H1 (cell line): ENCODE results near the gene FKBP2.
A peak's percentile ranks its signal among the peaks of the same experiment; 100 is the strongest.

ENCODE experiments used
- CBX8 ChIP-seq: fragments of 300-800, 300-1000 bp; sonication (generic); IDR thresholded peaks from 2 replicates; pipeline ENCODE4 v1.7.1; 2016; ENCODE audit warnings: low read depth, low read length, borderline replicate concordance
- CTCF ChIP-seq, 3 experiments: IDR thresholded peaks; 1 replicate in 2 of 3; 2 replicates in 1 of 3; pipeline versions ENCODE4 v1.5.1 to v1.6.1; 2011; ENCODE audit warnings: low read length in 3 of 3, mild to moderate bottlenecking in 3 of 3, inconsistent platforms in 2 of 3, low read depth in 1 of 3, moderate library complexity in 1 of 3; ENCODE audit not compliant: insufficient read depth in 1 of 3; ENCODE audit errors: control extremely low read depth in 1 of 3
- EP300 ChIP-seq, 2 experiments: IDR thresholded peaks; 1 replicate in 1 of 2; 2 replicates in 1 of 2; pipeline ENCODE4 v1.6.1; 2011 to 2012; ENCODE audit warnings: low read depth in 2 of 2, low read length in 2 of 2, mild to moderate bottlenecking in 2 of 2, borderline replicate concordance in 1 of 2, inconsistent platforms in 1 of 2, moderate library complexity in 1 of 2

DNA sequence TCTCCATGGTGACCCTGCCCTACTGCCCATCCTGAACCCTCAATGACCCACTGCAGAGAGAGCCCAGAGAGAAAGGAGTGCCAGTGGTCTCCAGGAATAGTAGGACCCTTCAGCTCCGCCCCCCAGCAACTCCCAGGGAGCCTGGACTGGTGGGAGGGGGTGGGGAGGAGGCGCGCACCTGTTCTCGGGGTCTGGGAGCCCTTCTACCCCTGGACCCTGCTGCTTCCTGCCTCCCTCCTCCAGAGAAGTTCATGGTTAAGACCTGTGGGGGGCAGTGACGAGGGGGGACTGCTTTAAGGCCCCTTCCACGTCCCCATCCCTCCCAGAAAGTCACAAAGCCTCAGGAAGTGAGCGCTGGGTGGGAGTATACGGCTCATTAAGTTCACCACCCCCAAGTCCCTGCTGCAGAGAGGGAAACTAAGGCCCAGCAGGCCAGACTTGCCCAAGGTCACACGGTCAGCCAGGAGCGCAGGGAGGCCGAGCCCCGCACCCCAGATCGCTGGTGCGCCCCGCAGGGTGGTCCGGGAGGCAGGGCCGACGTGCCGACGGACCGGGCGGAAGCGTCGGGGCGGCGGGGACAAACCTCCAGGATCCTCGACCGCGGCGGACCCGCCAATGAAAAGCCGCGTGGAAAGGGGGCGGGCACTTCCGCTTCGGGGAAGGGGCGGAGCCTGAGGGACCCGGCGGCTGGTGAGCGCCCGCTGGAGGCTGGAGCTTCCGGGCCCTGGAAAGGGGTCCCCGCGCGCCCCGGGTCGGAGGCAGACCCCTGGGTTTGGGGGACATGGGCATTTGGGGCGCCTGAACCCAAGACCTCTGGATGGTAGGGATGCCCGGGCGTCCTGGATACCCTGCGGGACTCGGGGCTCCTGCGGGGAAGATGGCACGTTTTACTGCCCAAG lies 15.0 kb upstream of the FKBP2 start, which contains the start of the genes NUDT22 and TRPT1:
- TF ChIP-seq CTCF (IDR thresholded peaks at IDR 0.05; ENCODE audit: control extremely low read depth in 1 of 3, insufficient read depth in 1 of 3, low read depth in 1 of 3, low read length in 3 of 3) (peak in 1 of 3 experiments; percentile 48; a peak in 1 of 4 replicates), CBX8 (no peak), EP300 (IDR thresholded peaks at IDR 0.05; ENCODE audit: borderline replicate concordance in 1 of 2, low read depth in 2 of 2, low read length in 2 of 2) (no peak)
